GM13976 (cell line): ENCODE data around the gene BCAS4.

Source experiments
- DNase-seq: peaks from one replicate; pipeline ENCODE4 v3.0.0; 2012; ENCODE audit warnings: low spot score
- in situ Hi-C: fragments of 300-500 bp; cut with MboI; formaldehyde crosslinking; loops from one replicate; pipeline ENCODE4 v1.12.0; 2022; ENCODE audit warnings: low sequenced_read_pairs, mixed read lengths, inconsistent platforms; ENCODE audit not compliant: unreplicated experiment
- TF ChIP-seq, protein P1 (sequence below): IDR thresholded peaks from 2 replicates; pipeline ENCODE4 v1.5.1; 2012; ENCODE audit warnings: borderline replicate concordance, mild to moderate bottlenecking; ENCODE audit not compliant: insufficient read depth; ENCODE audit errors: extremely low read depth, missing control alignments, control extremely low read depth

Gene BCAS4

DNA sequence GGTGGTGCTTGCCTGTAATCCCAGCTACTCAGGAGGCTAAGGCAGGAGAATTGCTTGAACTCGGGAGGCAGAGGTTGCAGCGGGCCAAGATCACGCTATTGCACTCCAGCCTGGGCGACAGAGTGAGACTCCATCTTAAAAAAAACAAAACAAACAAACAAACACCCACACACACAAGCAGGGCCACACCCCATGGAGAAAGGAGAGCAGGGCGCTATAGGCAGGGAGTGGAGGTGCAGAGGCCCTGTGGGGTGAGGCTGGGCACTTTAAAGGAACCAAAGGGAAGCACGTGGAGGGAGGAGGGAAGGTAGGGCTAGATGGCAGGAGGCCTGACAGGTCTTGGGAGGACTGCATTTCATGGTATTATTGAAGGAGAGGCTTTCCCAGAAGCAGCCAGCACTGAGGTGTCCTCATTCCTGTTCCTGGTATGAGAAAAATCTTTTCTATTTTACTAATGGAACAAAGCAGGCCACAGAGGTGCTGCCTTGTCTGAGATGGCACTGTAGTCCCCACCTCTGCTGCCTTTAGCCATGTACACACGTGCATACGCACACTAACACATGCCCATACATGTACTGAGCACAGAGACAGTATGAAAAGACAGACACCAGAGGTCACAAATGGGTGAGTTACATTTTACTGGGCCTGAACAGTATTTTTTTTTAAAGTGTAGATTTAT is 44.0 kb downstream of the BCAS4 start:
- DNase-seq = no peak
- TF ChIP-seq, protein P1, sequence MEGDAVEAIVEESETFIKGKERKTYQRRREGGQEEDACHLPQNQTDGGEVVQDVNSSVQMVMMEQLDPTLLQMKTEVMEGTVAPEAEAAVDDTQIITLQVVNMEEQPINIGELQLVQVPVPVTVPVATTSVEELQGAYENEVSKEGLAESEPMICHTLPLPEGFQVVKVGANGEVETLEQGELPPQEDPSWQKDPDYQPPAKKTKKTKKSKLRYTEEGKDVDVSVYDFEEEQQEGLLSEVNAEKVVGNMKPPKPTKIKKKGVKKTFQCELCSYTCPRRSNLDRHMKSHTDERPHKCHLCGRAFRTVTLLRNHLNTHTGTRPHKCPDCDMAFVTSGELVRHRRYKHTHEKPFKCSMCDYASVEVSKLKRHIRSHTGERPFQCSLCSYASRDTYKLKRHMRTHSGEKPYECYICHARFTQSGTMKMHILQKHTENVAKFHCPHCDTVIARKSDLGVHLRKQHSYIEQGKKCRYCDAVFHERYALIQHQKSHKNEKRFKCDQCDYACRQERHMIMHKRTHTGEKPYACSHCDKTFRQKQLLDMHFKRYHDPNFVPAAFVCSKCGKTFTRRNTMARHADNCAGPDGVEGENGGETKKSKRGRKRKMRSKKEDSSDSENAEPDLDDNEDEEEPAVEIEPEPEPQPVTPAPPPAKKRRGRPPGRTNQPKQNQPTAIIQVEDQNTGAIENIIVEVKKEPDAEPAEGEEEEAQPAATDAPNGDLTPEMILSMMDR = no peak
- in situ Hi-C loops = no loop called here

DNA sequence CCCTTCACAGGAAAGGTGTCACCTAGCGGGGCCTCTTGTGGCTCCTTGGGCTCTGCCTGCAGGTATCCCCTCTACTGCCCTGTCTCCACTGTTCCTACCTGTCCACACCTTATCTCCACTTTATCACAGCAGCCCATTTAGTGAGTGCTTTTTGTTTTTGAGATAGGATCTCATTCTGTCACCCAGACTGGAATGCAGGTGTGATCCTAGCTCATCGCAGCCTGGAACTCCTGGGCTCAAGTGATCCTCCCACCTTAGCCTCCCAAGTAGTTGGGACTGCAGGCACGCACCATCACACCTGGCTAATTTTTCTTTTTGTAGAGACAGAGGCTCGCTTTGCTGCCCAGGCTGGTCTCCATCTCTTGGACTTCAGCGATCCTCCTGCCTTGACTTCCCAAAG is 48.0 kb downstream of the BCAS4 start:
- no peak for DNase-seq
- TF ChIP-seq, protein P1 = no peak
- in situ Hi-C loops = no loop called here

DNA sequence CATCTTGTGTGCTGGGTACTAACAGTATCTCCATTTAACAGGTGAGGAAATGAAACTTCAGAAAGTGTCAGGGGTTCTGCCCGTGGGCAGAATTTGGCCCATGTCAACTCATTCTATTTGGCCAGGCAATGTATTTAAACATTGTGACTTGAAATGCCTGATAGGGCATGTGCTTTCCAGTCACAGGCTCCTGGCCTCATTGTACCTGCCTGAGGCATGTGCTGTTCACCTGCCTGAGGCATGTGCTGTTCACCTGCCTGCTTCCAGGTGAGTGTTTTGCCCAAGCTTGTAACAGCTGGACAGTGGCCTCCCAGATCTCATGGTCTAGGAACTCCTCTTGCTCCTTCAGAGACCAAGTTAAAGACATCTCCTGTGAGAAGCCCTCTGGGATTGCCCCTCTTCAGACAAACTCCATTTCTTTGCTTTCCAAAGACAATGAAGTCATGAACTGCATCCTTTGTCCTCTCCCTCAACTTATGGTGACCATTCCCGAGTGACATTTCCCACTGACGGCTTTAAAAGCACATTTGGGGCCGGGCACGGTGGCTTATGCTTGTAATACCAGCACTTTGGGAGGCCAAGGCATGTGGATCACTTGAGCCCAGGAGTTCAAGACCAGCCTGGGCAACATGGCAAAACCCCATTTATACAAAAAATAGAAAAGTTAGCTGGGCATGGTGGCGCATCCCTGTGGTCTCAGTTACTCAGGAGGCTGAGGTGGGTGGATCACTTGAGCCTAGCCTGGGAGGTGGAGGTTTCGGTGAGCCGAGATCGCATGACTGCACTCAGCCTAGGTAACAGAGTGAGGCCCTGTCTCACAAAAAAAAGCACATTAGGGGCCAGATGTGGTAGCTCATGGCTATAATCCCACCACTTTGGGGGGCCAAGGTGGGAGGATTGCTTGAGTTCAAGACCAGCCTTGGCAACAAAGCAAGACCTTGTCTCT is 48.7 kb downstream of the BCAS4 start:
- DNase-seq = no peak
- in situ Hi-C loops = no loop called here

DNA sequence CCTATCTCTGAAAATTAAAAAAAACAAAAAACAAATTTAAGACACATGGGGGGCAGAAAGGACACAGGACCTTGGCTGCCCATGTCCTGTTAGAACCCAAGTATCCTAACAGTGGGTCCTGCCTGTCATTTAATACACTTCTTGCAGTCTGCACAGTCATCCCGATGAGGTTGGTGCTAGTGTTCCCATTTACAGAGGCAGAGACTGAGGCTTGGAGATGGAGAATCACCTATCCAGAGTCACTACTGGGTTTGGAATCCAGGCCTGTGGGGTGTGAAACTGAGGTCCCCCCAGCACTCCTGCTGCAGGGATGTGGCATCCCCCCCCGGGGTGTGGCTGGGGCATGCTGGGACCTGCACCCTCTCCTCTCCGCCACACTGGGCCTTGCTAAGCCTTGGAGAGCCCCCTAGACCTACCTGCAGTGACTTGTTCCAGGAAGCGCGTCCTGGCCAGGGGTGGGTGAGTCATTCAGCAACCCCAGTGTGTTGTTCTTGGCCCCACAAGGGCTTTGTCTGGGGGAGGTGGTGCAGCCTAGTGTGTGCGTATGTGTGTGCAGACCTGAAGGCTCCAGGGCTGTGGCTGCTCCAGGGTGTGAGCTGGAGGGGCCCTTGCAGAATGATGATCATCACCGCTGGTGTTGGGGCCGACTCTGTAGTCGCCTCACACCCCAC is 49.7 kb downstream of the BCAS4 start:
- in situ Hi-C loops = no loop called here
- DNase-seq = peak; percentile 93
- TF ChIP-seq, protein P1 = no peak

More for the DNA sequence above, 48.7 kb downstream of the BCAS4 start:
- TF ChIP-seq, protein P1 = no peak

DNA sequence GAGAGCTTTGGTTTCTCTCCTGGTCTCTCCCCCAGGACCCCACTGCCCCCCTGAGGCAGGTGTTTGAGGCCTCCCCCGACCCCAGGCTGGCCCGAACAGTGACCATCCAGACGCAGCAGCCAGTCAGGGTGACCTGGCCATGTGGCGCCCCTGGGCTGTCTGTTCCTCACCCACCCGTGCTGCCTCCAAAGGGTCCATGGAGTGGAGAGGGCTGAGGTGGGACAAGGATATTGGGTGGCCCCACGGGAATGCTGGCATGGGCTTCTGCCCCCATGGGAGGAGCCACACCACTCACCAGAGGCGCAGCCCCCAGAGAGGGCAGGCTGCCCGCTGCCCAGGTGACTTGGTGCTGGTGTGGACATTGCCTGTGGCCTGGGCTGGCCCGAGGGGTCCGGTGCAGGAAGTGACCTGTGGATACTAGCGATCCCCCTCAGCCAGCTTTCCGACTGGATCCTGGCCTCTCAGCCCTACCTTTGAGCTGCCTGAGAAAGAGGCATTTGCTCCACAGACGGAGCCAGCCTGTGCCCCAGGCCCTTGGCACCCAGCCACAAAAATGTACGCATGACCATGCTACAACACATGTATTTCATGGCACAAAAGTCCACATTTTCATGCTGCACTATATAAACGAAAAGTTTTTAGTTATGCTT is 50.8 kb downstream of the BCAS4 start:
- DNase-seq = no peak
- TF ChIP-seq, protein P1 = no peak
- in situ Hi-C loops = no loop called here

DNA sequence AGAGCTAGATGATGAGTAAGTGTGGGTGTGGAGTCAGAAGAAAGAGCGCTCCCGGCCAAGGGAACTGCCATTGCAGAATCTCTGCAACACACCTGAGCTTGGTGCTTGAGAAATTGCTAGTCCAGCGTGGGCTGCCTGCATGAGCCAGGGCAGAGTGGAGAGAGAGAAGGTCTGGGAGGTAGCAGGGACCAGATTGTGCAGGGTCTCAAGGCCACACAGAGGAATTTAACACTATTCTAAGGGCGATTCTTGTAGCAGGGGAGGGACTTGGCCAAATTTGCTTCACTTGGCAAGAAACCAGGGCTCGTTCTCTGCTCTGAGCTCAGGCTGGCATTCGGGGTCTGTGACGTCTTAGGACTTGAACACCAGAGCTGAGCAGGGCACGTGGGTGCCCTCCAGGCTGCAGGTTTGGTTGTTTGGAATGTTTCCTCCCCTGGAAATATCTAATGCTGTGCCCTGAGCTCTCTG is 53.5 kb downstream of the BCAS4 start:
- TF ChIP-seq, protein P1 = no peak
- no peak for DNase-seq
- in situ Hi-C loops = no loop called here
